ENCODE measurements around the gene ZNF138. TPM values are rescaled to one million over a fixed set of nuclear protein-coding genes. Genes with fewer than 3 reads are reported as not detected.

Gene ZNF138
- total and polyA plus RNA-seq, 4 donors, result 2.1 to 18.6 (median 5.2) TPM

- peaks cover 0 to 29% (median 2%) of the 10 kb centered on the region in 4 donors for H3K9me3 ChIP-seq (ENCODE audit: control insufficient read depth in 4 of 4, insufficient read depth in 3 of 4, low read length in 3 of 4)
- H3K27ac ChIP-seq (ENCODE audit: low read depth in 1 of 2, low read length in 1 of 2), result no peak overlapping the region
- no peaks in the 10 kb centered on the region for H3K36me3 ChIP-seq (ENCODE audit: control insufficient read depth in 4 of 4, insufficient read depth in 4 of 4, low read length in 4 of 4)
- no peak overlapping the region for H3K9ac ChIP-seq (ENCODE audit: insufficient read depth in 1 of 2, low read length in 2 of 2)
- no peak overlapping the region for H3K4me3 ChIP-seq
- H3K4me1 ChIP-seq (ENCODE audit: control insufficient read depth in 5 of 5, insufficient read depth in 5 of 5, low read length in 5 of 5), result peaks cover 0 to 5% (median 0%) of the 10 kb centered on the region in 5 donors
- DNase-seq (no peak), ATAC-seq (ENCODE audit: insufficient read depth, low FRiP score) (peak; percentile 8)
- TF ChIP-seq CTCF (IDR thresholded peaks at IDR 0.05; ENCODE audit: control extremely low read depth, extremely low read depth), result no peak
- no peaks in the 10 kb centered on the region for H3K27me3 ChIP-seq (ENCODE audit: control insufficient read depth in 3 of 3, insufficient read depth in 3 of 3, low read length in 2 of 3)
- WGBS, 2 donors, result 93 to 96% methylated on average over 36 of the region's 36 CpGs
Measured at GRCh38 chr7:64872351-64873154, 78.3 kb downstream of the ZNF138 start.

- ATAC-seq (ENCODE audit: insufficient read depth, low FRiP score) (no peak), DNase-seq (no peak)
- no peak overlapping the region for H3K9ac ChIP-seq (ENCODE audit: insufficient read depth in 1 of 2, low read length in 2 of 2)
- H3K27ac ChIP-seq (ENCODE audit: low read depth in 1 of 2, low read length in 1 of 2), result no peak overlapping the region
- no peak overlapping the region for H3K4me3 ChIP-seq
- no peaks in the 10 kb centered on the region for H3K36me3 ChIP-seq (ENCODE audit: control insufficient read depth in 4 of 4, insufficient read depth in 4 of 4, low read length in 4 of 4)
- H3K9me3 ChIP-seq (ENCODE audit: control insufficient read depth in 4 of 4, insufficient read depth in 3 of 4, low read length in 3 of 4), result peaks cover 0 to 25% (median 2%) of the 10 kb centered on the region in 4 donors
- TF ChIP-seq CTCF (IDR thresholded peaks at IDR 0.05; ENCODE audit: control extremely low read depth, extremely low read depth), result no peak
- WGBS, 2 donors, result 93 to 95% methylated on average over 10 of the region's 10 CpGs
- peaks cover 0 to 6% (median 0%) of the 10 kb centered on the region in 5 donors for H3K4me1 ChIP-seq (ENCODE audit: control insufficient read depth in 5 of 5, insufficient read depth in 5 of 5, low read length in 5 of 5)
- H3K27me3 ChIP-seq (ENCODE audit: control insufficient read depth in 3 of 3, insufficient read depth in 3 of 3, low read length in 2 of 3), result no peaks in the 10 kb centered on the region
Measured at GRCh38 chr7:64873155-64873500, 78.9 kb downstream of the ZNF138 start.

GRCh38 chr7:64873517-64873916 lies 79.3 kb downstream of the ZNF138 start:
- peaks cover 0 to 6% (median 0%) of the 10 kb centered on the region in 5 donors for H3K4me1 ChIP-seq (ENCODE audit: control insufficient read depth in 5 of 5, insufficient read depth in 5 of 5, low read length in 5 of 5)
- no peaks in the 10 kb centered on the region for H3K36me3 ChIP-seq (ENCODE audit: control insufficient read depth in 4 of 4, insufficient read depth in 4 of 4, low read length in 4 of 4)
- ATAC-seq (ENCODE audit: insufficient read depth, low FRiP score) (no peak), DNase-seq (no peak)
- TF ChIP-seq CTCF (IDR thresholded peaks at IDR 0.05; ENCODE audit: control extremely low read depth, extremely low read depth), result no peak
- WGBS, 2 donors, result 66 to 73% methylated on average over 5 of the region's 5 CpGs
- no peak overlapping the region for H3K4me3 ChIP-seq
- H3K27me3 ChIP-seq (ENCODE audit: control insufficient read depth in 3 of 3, insufficient read depth in 3 of 3, low read length in 2 of 3), result no peaks in the 10 kb centered on the region
- H3K9ac ChIP-seq (ENCODE audit: insufficient read depth in 1 of 2, low read length in 2 of 2), result no peak overlapping the region
- H3K27ac ChIP-seq (ENCODE audit: low read depth in 1 of 2, low read length in 1 of 2), result no peak overlapping the region
- H3K9me3 ChIP-seq (ENCODE audit: control insufficient read depth in 4 of 4, insufficient read depth in 3 of 4, low read length in 3 of 4), result peaks cover 0 to 24% (median 2%) of the 10 kb centered on the region in 4 donors
